ENCODE data around the gene VIPAS39. TPM values are rescaled to one million over a fixed set of nuclear protein-coding genes. Genes with fewer than 3 reads are reported as not detected.

Gene VIPAS39
- total RNA-seq, 1 donor from 2014 or later = 25.0 TPM

DNA sequence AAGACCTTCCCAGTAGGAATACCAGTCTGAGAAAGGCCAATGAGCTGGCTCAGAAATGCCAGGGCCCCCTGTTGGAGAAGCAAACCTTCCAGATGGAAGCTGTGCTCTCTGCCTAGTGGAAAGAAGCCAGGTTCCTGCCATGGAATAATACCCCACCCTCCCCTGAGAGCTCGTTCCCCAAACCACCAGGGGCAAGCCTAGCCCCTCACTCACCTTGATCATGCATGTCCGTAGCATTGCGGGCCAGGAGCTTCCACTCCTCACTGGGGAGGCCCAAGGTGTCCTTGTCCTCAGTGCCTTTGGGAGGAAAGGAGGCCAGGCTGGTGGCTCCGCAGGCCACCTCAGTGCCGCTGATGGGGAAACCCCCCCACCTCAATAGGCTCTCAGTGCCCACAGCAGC lies 20.6 kb upstream of the VIPAS39 start:
- TF ChIP-seq CTCF (conservative IDR thresholded peaks at IDR 0.05) = no peak

DNA sequence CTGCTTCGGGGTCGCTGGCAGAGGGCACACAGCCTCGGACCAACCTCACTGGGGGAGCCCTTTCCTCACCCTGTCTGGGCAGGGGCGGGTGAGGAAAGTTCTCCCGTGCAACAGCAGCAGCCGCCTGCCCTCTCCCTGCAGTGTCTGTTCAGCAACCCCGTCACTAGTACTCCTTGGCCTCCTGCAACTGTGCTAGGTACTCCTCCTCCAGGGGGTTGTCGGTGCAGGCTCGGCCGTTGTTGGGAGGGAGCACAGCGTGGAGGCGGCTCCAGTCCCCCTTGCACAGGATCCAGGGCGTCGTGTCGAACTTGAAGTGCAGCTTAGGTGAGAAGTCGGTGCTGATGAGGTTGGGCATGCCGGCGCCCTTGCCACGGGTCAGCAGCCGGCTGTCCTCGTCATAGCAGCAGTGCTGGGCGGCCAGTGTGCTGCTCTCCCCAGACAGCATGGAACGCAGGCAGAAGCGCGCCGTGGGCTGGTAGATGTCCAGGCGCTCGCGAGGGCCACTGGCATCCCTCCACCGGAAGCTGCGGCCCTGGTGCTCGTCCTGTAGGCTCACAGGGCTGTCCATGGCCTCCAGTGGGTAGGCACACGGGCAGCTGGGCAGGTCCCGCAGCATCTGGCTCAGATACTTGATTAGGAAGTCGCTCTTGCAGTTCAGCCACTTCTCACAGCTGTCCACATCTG lies 18.2 kb upstream of the VIPAS39 start:
- DNase-seq (ENCODE audit: extremely low spot score, unreplicated experiment) = no peak
- no peak for TF ChIP-seq CTCF (conservative IDR thresholded peaks at IDR 0.05)
- Mint-ChIP-seq H3K9me3 (no peaks in the 10 kb centered on the region), H3K27ac (no peak overlapping the region), H3K36me3 (no peaks in the 10 kb centered on the region), H3K4me1 (ENCODE audit: unreplicated experiment) (peaks cover 11% of the 10 kb centered on the region), H3K4me3 (no peak overlapping the region), H3K27me3 (peaks cover 6% of the 10 kb centered on the region)

More for the DNA sequence above, 20.6 kb upstream of the VIPAS39 start:
- H3K27ac Mint-ChIP-seq = no peak overlapping the region
- H3K27me3 Mint-ChIP-seq = peaks cover 6% of the 10 kb centered on the region
- no peak overlapping the region for H3K4me3 Mint-ChIP-seq
- DNase-seq (ENCODE audit: extremely low spot score, unreplicated experiment) = no peak
- H3K36me3 Mint-ChIP-seq = no peaks in the 10 kb centered on the region
- peaks cover 3% of the 10 kb centered on the region for H3K4me1 Mint-ChIP-seq (ENCODE audit: unreplicated experiment)
- H3K9me3 Mint-ChIP-seq = no peaks in the 10 kb centered on the region

- Mint-ChIP-seq H3K27ac (no peak overlapping the region), H3K4me3 (no peak overlapping the region), H3K27me3 (peaks cover 6% of the 10 kb centered on the region), H3K4me1 (ENCODE audit: unreplicated experiment) (peaks cover 11% of the 10 kb centered on the region), H3K36me3 (peaks cover 1% of the 10 kb centered on the region), H3K9me3 (no peaks in the 10 kb centered on the region)
- DNase-seq (ENCODE audit: extremely low spot score, unreplicated experiment) = no peak
- no peak for TF ChIP-seq CTCF (conservative IDR thresholded peaks at IDR 0.05)
Observed at GRCh38 chr14:77474479-77475177, 17.2 kb upstream of the VIPAS39 start.

DNA sequence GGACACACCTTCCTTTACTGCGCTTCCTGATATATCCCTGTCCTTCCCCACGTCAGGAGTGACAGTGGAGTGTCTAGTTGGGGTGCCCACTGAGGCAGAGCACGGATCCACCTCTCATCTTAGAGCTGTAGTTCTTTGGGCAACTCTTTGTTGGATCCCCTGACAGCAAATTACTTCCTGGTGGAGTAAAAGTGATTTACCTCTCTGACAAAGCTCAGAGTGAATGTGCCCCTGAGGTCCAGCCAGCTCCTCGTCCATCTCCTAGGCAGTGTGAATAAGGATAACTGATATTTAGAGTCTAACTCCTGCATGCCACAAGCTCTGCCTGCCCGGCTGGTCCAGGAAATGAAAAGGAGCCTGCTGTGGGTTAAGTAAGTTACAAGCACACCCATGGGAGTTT lies 16.5 kb upstream of the VIPAS39 start:
- H3K27me3 Mint-ChIP-seq = peaks cover 6% of the 10 kb centered on the region
- TF ChIP-seq CTCF (conservative IDR thresholded peaks at IDR 0.05) = no peak
- peaks cover 7% of the 10 kb centered on the region for H3K36me3 Mint-ChIP-seq
- H3K27ac Mint-ChIP-seq = no peak overlapping the region
- no peak for DNase-seq (ENCODE audit: extremely low spot score, unreplicated experiment)
- peaks cover 11% of the 10 kb centered on the region for H3K4me1 Mint-ChIP-seq (ENCODE audit: unreplicated experiment)
- H3K4me3 Mint-ChIP-seq = no peak overlapping the region
- no peaks in the 10 kb centered on the region for H3K9me3 Mint-ChIP-seq

DNA sequence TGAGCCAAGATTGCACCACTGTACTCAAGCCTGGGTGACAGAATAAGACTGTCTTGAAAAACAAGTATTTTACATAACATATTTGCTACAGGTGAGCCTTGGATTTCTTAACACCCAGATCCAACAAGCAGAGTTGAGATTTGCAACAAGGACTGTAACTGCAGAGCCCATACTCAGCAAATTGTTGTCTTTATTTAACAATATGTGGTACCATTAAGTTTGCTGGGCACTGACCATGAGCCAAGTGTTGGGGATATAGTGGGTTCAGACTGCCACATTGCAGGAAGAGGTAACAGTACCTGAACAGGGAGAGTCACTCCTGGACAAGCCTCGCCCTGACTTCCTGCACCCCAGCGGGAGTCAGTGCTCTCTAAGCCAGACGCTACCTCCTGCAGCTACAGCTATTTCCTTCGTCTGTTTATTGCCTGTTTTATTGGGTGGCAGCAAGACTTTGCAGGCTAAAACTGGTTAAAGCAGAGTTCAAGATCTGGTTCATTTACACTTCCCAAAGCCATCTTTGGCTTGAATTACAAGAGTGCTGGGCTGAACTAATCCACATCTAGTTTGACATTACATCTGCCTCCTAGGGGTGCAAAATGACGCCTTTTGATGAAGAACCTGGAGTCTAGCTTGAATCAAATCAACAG lies 12.9 kb upstream of the VIPAS39 start:
- H3K9me3 Mint-ChIP-seq = no peaks in the 10 kb centered on the region
- H3K36me3 Mint-ChIP-seq = peaks cover 22% of the 10 kb centered on the region
- no peak overlapping the region for H3K4me3 Mint-ChIP-seq
- H3K27me3 Mint-ChIP-seq = peaks cover 6% of the 10 kb centered on the region
- no peak for TF ChIP-seq CTCF (conservative IDR thresholded peaks at IDR 0.05)
- no peak overlapping the region for H3K27ac Mint-ChIP-seq
- DNase-seq (ENCODE audit: extremely low spot score, unreplicated experiment) = no peak
- peaks cover 11% of the 10 kb centered on the region for H3K4me1 Mint-ChIP-seq (ENCODE audit: unreplicated experiment)

Data from type B pancreatic cell (in vitro differentiated cells).